ENCODE measurements around the gene GOLM1. TPM values are rescaled to one million over a fixed set of nuclear protein-coding genes. Genes with fewer than 3 reads are reported as not detected.
"Not testable (repeated sequence)": the region's sequence is repeated elsewhere in the genome, so short reads cannot be mapped to it uniquely, and the experiment has no call there.

The GOLM1 gene, protein sequence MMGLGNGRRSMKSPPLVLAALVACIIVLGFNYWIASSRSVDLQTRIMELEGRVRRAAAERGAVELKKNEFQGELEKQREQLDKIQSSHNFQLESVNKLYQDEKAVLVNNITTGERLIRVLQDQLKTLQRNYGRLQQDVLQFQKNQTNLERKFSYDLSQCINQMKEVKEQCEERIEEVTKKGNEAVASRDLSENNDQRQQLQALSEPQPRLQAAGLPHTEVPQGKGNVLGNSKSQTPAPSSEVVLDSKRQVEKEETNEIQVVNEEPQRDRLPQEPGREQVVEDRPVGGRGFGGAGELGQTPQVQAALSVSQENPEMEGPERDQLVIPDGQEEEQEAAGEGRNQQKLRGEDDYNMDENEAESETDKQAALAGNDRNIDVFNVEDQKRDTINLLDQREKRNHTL
- polyA plus RNA-seq, result 1.5 TPM

GRCh38 chr9:86098824-86099700 lies at the start of gene GOLM1:
Gene GOLM1 (minus strand): TSS chr9:86099558. CDS start chr9:86079320, 20,238 bp downstream.
- Mint-ChIP-seq H3K4me3 (peak within 1 kb of the TSS; percentile 84 to 96 (median 90)), H3K27me3 (peaks cover 35% of the 10 kb centered on the region), H3K36me3 (no peaks in the 10 kb centered on the region), H3K9me3 (peaks cover 0 to 2% (median 0%) of the 10 kb centered on the region in 3 donors), H3K27ac (peak within 1 kb of the TSS in 1 of 3 donors; percentile 44), H3K4me1 (peaks cover 4 to 9% (median 6%) of the 10 kb centered on the region in 3 donors)

- not testable (repeated sequence) for H3K36me3 Mint-ChIP-seq, H3K4me1 Mint-ChIP-seq
These were observed 47.3 kb upstream of the GOLM1 start for GRCh38 chr9:86146671-86147070.

GRCh38 chr9:86145960-86146359 lies 46.6 kb upstream of the GOLM1 start:
- H3K27ac Mint-ChIP-seq, result not testable (repeated sequence)

More at GRCh38 chr9:86146671-86147070, 47.3 kb upstream of the GOLM1 start:
- not testable (repeated sequence) for H3K4me3 Mint-ChIP-seq, H3K27me3 Mint-ChIP-seq, H3K27ac Mint-ChIP-seq
- peaks cover 7 to 18% (median 14%) of the 10 kb centered on the region in 3 donors for H3K9me3 Mint-ChIP-seq

DNA sequence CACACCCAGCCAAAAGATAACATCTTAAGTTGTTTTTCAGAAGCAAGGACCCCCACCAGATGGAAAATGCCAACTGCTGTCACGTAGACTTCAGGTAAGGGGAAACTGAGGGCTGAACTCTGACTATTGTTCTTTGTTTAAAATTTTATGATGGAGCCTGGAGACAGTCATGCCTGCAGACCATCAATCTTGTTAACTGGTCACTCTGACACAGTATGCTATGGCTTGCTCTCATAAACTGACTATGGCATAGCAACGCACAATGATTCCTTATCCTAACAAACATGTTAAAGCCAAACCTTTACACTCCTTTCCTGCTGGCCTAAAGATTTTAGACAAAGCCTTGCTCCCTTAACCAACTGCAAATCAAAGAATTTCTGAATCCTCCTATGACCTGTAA lies 43.6 kb upstream of the GOLM1 start:
- peaks cover 1% of the 10 kb centered on the region for H3K36me3 Mint-ChIP-seq
- H3K4me1 Mint-ChIP-seq, result no peaks in the 10 kb centered on the region
- no peak overlapping the region for H3K4me3 Mint-ChIP-seq
- H3K27me3 Mint-ChIP-seq, result peaks cover 7% of the 10 kb centered on the region
- no peak overlapping the region for H3K27ac Mint-ChIP-seq
- peaks cover 5 to 17% (median 14%) of the 10 kb centered on the region in 3 donors for H3K9me3 Mint-ChIP-seq

More at GRCh38 chr9:86145960-86146359, 46.6 kb upstream of the GOLM1 start:
- not testable (repeated sequence) for H3K4me1 Mint-ChIP-seq, H3K4me3 Mint-ChIP-seq, H3K27me3 Mint-ChIP-seq, H3K36me3 Mint-ChIP-seq
- peaks cover 7 to 18% (median 14%) of the 10 kb centered on the region in 3 donors for H3K9me3 Mint-ChIP-seq

DNA sequence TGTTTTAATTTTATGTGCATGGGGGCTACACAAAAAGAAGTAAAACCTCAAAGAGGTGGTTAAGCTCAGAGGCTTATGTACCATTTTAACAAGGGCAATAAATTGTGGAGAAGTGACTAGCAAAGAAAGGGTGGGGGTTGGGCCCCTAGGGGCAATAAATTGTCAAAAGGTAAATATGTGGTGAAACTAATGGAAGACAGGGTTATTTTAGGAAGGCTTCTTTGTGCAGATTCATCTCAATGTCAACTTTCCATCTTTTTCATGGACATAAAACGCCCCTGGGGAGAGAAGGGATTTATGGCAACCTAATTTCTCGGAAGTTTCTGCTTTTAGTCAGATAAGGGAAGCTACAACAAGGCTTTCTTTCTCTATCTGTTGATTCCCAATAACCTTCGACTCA lies 42.5 kb upstream of the GOLM1 start:
- H3K27me3 Mint-ChIP-seq, result peaks cover 7% of the 10 kb centered on the region
- H3K36me3 Mint-ChIP-seq, result peaks cover 1% of the 10 kb centered on the region
- no peak overlapping the region for H3K4me3 Mint-ChIP-seq
- peaks cover 5 to 12% (median 9%) of the 10 kb centered on the region in 3 donors for H3K9me3 Mint-ChIP-seq
- no peak overlapping the region for H3K27ac Mint-ChIP-seq
- H3K4me1 Mint-ChIP-seq, result no peaks in the 10 kb centered on the region

- Mint-ChIP-seq H3K36me3 (peaks cover 1% of the 10 kb centered on the region), H3K27ac (no peak overlapping the region), H3K4me3 (no peak overlapping the region), H3K9me3 (peaks cover 0 to 6% (median 1%) of the 10 kb centered on the region in 3 donors), H3K4me1 (no peaks in the 10 kb centered on the region), H3K27me3 (peaks cover 3% of the 10 kb centered on the region)
These were observed 36.0 kb upstream of the GOLM1 start for GRCh38 chr9:86135371-86135770.

GRCh38 chr9:86134361-86134760 lies 35.0 kb upstream of the GOLM1 start:
- Mint-ChIP-seq H3K27ac (no peak overlapping the region), H3K36me3 (no peaks in the 10 kb centered on the region), H3K27me3 (peaks cover 2% of the 10 kb centered on the region), H3K9me3 (peaks cover 0 to 6% (median 1%) of the 10 kb centered on the region in 3 donors), H3K4me1 (no peaks in the 10 kb centered on the region), H3K4me3 (no peak overlapping the region)

- H3K27ac Mint-ChIP-seq, result no peak overlapping the region
- no peak overlapping the region for H3K4me3 Mint-ChIP-seq
- H3K9me3 Mint-ChIP-seq, result peaks cover 0 to 6% (median 1%) of the 10 kb centered on the region in 3 donors
These were observed 29.0 kb upstream of the GOLM1 start for GRCh38 chr9:86128235-86128822.

GRCh38 chr9:86126998-86127972 lies 27.9 kb upstream of the GOLM1 start:
- no peak overlapping the region for H3K27ac Mint-ChIP-seq
- H3K36me3 Mint-ChIP-seq, result no peaks in the 10 kb centered on the region
- no peak overlapping the region for H3K4me3 Mint-ChIP-seq
- H3K27me3 Mint-ChIP-seq, result no peaks in the 10 kb centered on the region
- no peaks in the 10 kb centered on the region for H3K4me1 Mint-ChIP-seq
- H3K9me3 Mint-ChIP-seq, result peaks cover 0 to 4% (median under 1%) of the 10 kb centered on the region in 3 donors

More at GRCh38 chr9:86128235-86128822, 29.0 kb upstream of the GOLM1 start:
- no peaks in the 10 kb centered on the region for H3K36me3 Mint-ChIP-seq
- no peaks in the 10 kb centered on the region for H3K4me1 Mint-ChIP-seq
- H3K27me3 Mint-ChIP-seq, result no peaks in the 10 kb centered on the region

- no peaks in the 10 kb centered on the region for H3K36me3 Mint-ChIP-seq
- H3K9me3 Mint-ChIP-seq, result no peaks in the 10 kb centered on the region
- H3K4me1 Mint-ChIP-seq, result no peaks in the 10 kb centered on the region
- H3K27me3 Mint-ChIP-seq, result no peaks in the 10 kb centered on the region
- H3K27ac Mint-ChIP-seq, result no peak overlapping the region
- no peak overlapping the region for H3K4me3 Mint-ChIP-seq
These were observed 23.0 kb upstream of the GOLM1 start for GRCh38 chr9:86122311-86122710.

DNA sequence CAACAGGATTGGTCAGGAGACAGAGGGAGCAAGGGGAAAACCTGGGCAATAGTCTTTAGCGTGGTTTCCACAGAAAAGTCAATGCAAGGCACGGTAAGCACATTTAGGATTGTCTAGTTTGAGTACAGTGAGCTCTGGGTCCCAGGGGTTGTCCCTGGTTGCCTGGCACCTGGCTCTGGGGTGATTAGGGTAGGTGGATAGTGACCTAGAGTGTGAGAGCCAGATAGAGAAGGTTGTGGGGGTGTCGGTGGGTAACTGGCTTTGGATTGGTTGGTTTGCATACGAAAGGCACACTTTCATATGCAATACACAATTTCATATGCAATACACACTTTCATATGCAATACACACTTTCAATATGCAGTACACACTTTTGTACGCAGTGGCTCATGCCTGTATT lies 20.1 kb upstream of the GOLM1 start:
- H3K4me3 Mint-ChIP-seq, result no peak overlapping the region
- peaks cover 3% of the 10 kb centered on the region for H3K36me3 Mint-ChIP-seq
- peaks cover 0 to 2% (median 0%) of the 10 kb centered on the region in 3 donors for H3K4me1 Mint-ChIP-seq
- peaks cover 0 to 2% (median 0%) of the 10 kb centered on the region in 3 donors for H3K9me3 Mint-ChIP-seq
- peaks cover 2% of the 10 kb centered on the region for H3K27me3 Mint-ChIP-seq
- H3K27ac Mint-ChIP-seq, result no peak overlapping the region

- Mint-ChIP-seq H3K4me3 (no peak overlapping the region), H3K27ac (no peak overlapping the region), H3K36me3 (peaks cover 3% of the 10 kb centered on the region), H3K27me3 (peaks cover 2% of the 10 kb centered on the region), H3K4me1 (peaks cover 0 to 2% (median 0%) of the 10 kb centered on the region in 3 donors), H3K9me3 (peaks cover 0 to 2% (median 0%) of the 10 kb centered on the region in 3 donors)
These were observed 17.1 kb upstream of the GOLM1 start for GRCh38 chr9:86116425-86116824.

DNA sequence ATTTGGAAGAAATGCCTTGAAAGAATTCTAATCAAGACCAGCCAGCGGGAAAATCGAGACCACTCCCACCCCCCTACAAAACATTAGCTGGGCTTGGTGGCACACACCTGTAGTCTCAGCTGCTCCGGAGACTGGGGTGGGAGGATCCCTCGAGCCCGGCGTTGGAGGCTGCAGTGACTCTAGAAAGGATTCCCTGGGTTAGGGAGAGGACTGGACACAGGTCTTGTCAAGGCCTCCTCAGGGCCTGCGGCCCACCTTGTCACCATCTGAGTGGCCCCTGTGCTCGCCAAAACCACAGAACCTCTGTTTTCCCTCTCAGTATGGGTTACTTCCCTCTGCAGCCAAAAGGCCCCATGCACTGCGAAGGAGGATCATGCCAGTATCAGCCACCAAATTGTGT lies 16.5 kb upstream of the GOLM1 start:
- Mint-ChIP-seq H3K27me3 (peaks cover 2% of the 10 kb centered on the region), H3K4me1 (peaks cover 0 to 2% (median 0%) of the 10 kb centered on the region in 3 donors), H3K9me3 (peaks cover 0 to 2% (median 0%) of the 10 kb centered on the region in 3 donors), H3K27ac (no peak overlapping the region), H3K36me3 (peaks cover 3% of the 10 kb centered on the region), H3K4me3 (no peak overlapping the region)

GRCh38 chr9:86112057-86112456 lies 12.7 kb upstream of the GOLM1 start:
- H3K36me3 Mint-ChIP-seq, result peaks cover 3% of the 10 kb centered on the region
- H3K4me3 Mint-ChIP-seq, result no peak overlapping the region
- H3K27me3 Mint-ChIP-seq, result peaks cover 4% of the 10 kb centered on the region
- peaks cover 0 to 2% (median 0%) of the 10 kb centered on the region in 3 donors for H3K4me1 Mint-ChIP-seq
- peaks cover 0 to 2% (median 0%) of the 10 kb centered on the region in 3 donors for H3K9me3 Mint-ChIP-seq
- no peak overlapping the region for H3K27ac Mint-ChIP-seq

Measured in IgD-negative memory B cell (primary cell).